ENCODE data around the gene CDK6.

Gene CDK6

DNA sequence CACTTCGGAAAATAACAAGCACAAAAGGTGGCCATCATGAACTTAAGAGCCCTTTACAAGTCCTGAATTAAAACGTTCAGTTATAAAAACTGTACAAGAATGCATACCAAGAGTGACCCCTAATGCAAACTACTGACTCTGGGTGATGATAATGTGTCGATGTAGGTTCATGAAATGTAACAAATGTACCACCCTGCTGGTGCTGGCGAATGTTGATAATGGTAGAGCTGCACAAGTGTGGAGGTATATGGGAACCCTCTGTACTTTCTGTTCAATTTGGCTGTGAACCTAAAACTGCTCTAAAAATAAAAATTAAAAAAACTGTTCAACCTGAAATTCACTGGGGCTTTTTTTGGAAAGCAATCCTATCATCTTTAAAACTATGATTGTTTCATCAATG, 249.5 kb downstream of the CDK6 start:
- no peak for DNase-seq (ENCODE audit: low spot score)

DNA sequence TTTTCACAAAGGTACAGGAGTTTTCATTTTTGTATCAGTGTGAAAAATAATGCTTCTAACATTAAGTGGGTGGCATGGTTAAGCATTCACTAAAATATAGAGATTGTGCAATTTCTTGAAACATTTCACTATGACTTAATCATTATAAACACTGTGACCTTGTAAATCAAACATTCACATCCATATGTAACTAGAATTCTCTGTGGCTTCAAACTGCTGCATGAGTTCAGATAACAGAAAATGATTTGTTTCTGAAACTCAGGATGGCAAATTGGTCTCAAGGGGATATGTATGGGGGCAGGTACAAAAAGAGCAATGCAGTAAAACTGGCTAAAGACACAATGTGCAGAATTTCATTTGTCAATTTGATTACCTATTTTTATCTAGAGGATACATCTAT, 250.0 kb downstream of the CDK6 start:
- no peak for DNase-seq (ENCODE audit: low spot score)

DNA sequence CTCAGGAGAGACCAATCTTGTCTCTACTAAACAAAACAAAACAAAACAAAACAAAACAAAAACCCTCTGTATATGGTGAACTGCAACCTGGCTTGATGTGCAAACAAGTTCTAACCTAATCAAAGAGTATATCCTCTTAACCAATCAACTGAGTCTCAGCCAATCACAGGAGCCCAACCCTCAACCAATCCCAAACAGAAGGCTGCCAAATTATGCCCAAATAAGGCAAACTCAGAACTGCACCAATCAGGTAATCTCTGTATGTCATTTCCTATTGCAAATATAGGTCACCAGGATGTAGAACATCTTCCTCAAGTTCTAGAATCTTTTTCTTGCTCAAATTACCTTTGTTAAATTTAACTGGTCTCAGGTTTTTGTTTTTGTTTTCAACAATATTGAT, 251.4 kb downstream of the CDK6 start:
- DNase-seq (ENCODE audit: low spot score), result no peak

DNA sequence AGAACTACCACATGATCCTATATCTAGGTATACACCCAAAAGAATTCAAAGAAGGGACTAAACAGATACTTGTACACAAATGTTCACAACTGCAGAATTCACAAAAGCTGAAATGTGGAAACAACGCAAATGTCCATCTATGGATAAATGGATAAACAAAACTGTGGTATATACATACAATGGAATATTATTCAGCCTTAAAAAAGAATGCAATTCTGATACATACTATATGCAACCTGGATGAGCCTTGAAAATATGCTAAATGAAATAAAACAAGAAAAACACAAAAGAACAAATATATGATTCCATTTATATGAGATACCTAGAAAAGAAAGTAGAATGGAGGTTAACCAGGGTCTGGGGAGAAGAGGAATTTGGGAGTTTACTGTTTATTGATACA, 253.4 kb downstream of the CDK6 start:
- no peak for DNase-seq (ENCODE audit: low spot score)

DNA sequence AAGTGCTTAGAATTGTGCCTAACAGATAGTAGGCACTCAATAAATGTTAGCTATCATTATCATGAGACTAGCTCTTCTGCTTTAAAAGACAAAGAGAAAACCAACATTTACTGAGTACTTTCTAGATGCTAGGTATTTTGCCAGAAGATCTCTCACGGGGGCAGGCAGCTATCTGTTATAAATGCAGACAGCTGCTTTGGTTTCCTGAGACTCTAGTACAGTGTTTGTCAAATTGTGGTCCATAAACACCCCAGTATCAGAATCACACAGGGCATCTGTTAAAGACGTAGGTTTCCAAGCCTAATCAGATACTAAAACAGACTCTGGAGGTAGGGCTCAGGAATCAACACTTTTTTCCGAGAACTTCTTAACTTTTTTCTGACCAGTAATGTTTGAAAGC, 260.1 kb downstream of the CDK6 start:
- DNase-seq (ENCODE audit: low spot score), result no peak

DNA sequence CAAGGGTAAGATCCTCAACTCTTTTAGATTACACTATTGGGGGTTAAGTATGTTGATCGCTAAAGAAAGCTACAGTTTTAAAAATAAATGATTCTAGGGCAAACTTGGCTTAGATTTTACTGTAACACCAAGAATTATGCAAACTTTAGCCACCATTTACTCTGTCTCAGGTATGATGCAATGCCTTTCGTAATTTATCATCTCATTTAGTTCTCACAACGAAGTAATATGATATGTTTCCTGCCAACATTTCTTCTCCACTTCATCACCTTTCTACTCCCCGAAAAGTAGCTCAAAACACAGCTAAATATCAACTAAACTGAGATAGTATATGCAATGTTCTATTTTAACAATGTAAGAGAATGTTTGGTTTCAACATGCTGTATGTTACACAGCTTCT, 267.2 kb downstream of the CDK6 start:
- DNase-seq (ENCODE audit: low spot score), result no peak

DNA sequence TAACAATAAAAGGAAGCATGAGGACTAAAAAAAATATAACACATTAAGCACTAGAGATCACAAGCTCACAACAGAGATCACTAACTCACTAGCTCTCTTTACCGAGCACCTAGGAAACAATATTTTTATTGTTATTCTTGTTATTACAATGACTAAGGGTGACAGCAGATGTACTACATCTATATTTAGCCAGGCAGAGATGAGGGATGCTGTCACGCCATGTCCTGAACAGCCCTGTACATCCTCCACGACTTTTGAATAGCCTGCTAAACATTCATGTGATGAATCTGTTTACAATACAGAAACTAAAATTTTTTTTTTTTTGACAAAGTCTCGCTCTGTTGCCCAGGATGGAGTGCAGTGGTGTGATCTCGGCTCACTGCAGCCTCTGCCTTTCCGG, 268.9 kb downstream of the CDK6 start:
- DNase-seq (ENCODE audit: low spot score), result no peak

DNA sequence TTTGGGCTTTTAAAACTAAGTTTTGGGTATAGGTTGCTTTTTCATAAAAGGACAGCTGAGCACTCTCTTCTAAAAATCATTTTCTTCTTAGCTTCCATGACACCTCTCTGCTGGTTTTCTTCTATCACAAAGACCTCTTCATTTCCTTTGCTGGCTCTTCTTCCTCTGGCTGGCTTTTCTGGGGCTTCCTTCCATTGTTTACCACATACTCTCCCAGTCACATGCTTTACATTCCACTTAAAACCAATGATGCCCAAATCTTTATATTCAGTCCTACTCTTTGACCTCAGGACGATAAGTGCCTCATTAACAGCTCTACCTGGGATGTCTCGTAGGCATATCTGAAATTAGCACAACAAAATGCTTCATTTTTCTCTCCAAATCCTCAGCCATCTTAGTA, 273.0 kb downstream of the CDK6 start:
- DNase-seq (ENCODE audit: low spot score), result no peak

DNA sequence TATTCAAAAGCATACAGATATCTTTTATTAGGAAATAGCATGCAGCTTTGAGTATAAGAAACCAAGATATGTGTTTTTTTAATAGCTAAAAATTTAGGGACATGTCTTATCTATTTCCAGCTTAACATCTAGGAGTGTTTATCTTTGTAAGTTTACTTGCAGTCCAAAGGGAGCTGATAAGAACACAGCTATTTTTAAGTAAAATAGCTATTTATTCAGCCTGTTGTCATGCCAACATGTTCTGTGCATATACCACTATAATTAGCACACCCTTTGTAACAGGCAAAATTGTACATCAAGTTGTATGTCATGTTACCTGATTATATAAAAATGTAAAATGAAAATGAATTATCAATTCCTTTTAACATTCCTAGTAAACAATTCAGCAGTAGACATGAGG, 275.8 kb downstream of the CDK6 start:
- no peak for DNase-seq (ENCODE audit: low spot score)

DNA sequence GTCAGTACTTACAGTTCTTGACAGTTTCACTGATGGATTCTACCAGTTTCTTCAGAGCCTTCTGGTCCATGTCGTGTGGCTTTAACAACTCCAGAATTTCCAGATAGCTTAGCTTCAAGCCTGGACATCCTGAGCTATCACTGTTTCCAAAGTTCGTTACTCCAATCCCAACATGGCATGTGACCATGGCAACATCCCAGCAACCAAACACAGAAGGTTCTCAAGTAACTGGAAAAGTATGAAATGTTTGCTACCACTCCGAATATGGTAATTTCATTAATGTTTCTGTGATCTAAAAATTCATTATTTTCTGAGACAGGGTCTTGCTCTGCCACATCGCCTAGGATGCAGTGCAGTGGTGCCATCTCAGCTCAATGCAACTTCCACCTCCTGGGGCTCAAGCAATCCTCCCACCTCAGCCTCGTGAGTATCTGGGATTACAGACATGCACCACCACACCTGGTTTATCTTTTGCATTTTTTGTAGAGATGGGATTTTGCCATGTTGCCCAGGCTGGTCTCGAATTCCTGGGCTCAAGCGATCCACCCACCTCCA, 278.5 kb downstream of the CDK6 start:
- DNase-seq (ENCODE audit: low spot score), result no peak

DNA sequence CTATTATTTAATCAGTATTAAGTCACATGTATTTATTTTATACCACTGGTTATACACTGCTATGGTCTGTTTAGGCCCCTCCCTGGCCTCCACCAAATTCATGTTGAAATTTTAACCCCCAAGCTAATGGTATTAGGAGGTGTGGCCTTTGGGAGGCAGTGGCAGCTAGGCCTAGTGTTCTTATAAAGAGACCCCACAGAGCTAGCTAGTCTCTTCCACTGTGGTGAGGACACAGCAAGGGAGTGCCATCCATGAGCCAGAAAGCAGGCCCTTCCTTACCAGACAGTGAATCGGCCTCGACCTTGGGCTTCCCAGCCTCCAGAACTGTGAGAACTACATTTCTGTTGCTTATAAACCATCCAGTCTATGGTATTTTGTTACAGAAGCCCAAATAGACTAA, 279.1 kb downstream of the CDK6 start:
- DNase-seq (ENCODE audit: low spot score), result no peak
